ENCODE measurements around the gene COBLL1.

COBLL1 gene

GRCh38 chr2:164746713-164747112 is 94.9 kb downstream of the COBLL1 start:
- no peak for DNase-seq (ENCODE audit: extremely low read depth, low read depth)
- no peak for TF ChIP-seq CTCF (IDR thresholded peaks at IDR 0.05; ENCODE audit: low read depth, low read length, missing control alignments)
- no peak overlapping the region for H3K4me3 ChIP-seq (replicated peaks; ENCODE audit: low read depth, low read length)

- H3K4me3 ChIP-seq (replicated peaks; ENCODE audit: low read depth, low read length) = no peak overlapping the region
- no peak for DNase-seq (ENCODE audit: extremely low read depth, low read depth)
- TF ChIP-seq CTCF (IDR thresholded peaks at IDR 0.05; ENCODE audit: low read depth, low read length, missing control alignments) = no peak
These were observed 96.4 kb downstream of the COBLL1 start for GRCh38 chr2:164745012-164745797.

- no peak for TF ChIP-seq CTCF (IDR thresholded peaks at IDR 0.05; ENCODE audit: low read depth, low read length, missing control alignments)
- H3K4me3 ChIP-seq (replicated peaks; ENCODE audit: low read depth, low read length) = no peak overlapping the region
- DNase-seq (ENCODE audit: extremely low read depth, low read depth) = no peak
These were observed 98.8 kb downstream of the COBLL1 start for GRCh38 chr2:164742738-164743317.

- no peak for TF ChIP-seq CTCF (IDR thresholded peaks at IDR 0.05; ENCODE audit: low read depth, low read length, missing control alignments)
- peak; percentile 46 for DNase-seq (ENCODE audit: extremely low read depth, low read depth)
- no peak overlapping the region for H3K4me3 ChIP-seq (replicated peaks; ENCODE audit: low read depth, low read length)
These were observed 101.7 kb downstream of the COBLL1 start for GRCh38 chr2:164739966-164740365.

GRCh38 chr2:164737612-164738081 is 104.0 kb downstream of the COBLL1 start:
- peak; percentile 56 for TF ChIP-seq CTCF (IDR thresholded peaks at IDR 0.05; ENCODE audit: low read depth, low read length, missing control alignments)
- H3K4me3 ChIP-seq (replicated peaks; ENCODE audit: low read depth, low read length) = no peak overlapping the region
- peak; percentile 70 for DNase-seq (ENCODE audit: extremely low read depth, low read depth)

- no peak for DNase-seq (ENCODE audit: extremely low read depth, low read depth)
These were observed 106.2 kb downstream of the COBLL1 start for GRCh38 chr2:164735309-164735919.

More at GRCh38 chr2:164735309-164735919, 106.2 kb downstream of the COBLL1 start:
- no peak overlapping the region for H3K4me3 ChIP-seq (replicated peaks; ENCODE audit: low read depth, low read length)
- no peak for TF ChIP-seq CTCF (IDR thresholded peaks at IDR 0.05; ENCODE audit: low read depth, low read length, missing control alignments)
